ENCODE measurements around the gene XIST.

GRCh38 chrX:73876911-73877310 lies 24.4 kb upstream of the XIST start:
- TF ChIP-seq POLR2AphosphoS5 (IDR thresholded peaks at IDR 0.05; ENCODE audit: low read depth), result no peak
- no peak for TF ChIP-seq REST (IDR thresholded peaks at IDR 0.05; ENCODE audit: insufficient replicate concordance, low read depth)
- TF ChIP-seq, protein P1, sequence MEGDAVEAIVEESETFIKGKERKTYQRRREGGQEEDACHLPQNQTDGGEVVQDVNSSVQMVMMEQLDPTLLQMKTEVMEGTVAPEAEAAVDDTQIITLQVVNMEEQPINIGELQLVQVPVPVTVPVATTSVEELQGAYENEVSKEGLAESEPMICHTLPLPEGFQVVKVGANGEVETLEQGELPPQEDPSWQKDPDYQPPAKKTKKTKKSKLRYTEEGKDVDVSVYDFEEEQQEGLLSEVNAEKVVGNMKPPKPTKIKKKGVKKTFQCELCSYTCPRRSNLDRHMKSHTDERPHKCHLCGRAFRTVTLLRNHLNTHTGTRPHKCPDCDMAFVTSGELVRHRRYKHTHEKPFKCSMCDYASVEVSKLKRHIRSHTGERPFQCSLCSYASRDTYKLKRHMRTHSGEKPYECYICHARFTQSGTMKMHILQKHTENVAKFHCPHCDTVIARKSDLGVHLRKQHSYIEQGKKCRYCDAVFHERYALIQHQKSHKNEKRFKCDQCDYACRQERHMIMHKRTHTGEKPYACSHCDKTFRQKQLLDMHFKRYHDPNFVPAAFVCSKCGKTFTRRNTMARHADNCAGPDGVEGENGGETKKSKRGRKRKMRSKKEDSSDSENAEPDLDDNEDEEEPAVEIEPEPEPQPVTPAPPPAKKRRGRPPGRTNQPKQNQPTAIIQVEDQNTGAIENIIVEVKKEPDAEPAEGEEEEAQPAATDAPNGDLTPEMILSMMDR (IDR thresholded peaks at IDR 0.05; ENCODE audit: insufficient read depth, low read length), result no peak
- no peak for TF ChIP-seq SPI1 (IDR thresholded peaks at IDR 0.05; ENCODE audit: borderline replicate concordance, low read depth)

Data from HL-60 (cell line).